ENCODE measurements around the gene RPN1.

DNA sequence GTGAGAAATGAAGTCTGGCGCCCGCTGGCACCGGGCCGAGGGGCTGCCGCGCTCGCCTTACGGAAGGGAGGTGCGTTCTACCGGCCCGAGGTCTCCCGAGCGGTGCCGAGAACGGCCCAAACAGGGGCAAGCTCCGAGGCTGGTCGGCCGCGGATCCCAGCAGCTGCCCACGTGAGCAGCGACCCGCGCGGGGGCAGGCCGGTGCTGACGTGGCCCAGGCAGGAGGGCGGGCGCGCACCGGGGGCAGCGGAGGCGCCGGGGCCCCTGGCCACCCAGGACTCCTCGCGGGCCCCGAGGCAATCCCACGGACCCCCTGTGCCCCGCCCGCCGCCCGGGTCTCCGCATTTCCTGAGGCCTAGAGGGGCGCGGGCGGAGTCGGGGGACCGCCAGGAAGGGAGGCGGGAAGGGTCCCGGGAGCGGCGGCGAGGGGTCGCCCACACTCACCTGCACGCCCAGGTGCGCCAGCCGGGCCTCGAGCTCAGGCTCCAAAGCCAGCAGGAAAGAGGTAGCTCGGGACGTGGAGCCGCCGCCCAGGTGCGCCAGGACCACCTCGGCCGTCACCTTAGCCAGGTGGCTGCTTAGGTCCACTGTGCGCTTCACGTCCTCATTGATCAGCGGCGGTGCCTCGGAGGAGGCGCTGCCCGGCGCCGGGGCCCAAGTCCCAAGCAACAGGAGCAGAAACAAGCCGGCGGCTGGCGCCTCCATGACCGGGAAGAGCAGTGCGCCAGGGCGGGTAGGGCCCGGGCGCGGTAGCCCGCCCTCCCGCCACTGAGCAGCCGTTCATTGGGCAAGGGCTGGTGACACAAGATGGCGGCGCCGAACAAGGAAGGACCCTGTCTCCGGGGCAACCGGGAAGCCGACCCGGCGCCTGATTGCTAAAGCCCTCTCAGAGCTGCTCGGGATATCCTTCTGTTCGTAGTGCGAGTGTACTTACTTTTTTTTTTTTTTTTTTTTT, at the start of gene RPN1:
- TF ChIP-seq CTCF (conservative IDR thresholded peaks at IDR 0.05; ENCODE audit: low read length) (no peak), EZH2phosphoT487 (IDR thresholded peaks at IDR 0.05; ENCODE audit: borderline replicate concordance, low read depth, low read length) (no peak)
